Astrocyte (in vitro differentiated cells and primary cell): Measurements from ENCODE around the gene ENTPD7.

ENCODE experiments used
- EZH2 ChIP-seq: IDR thresholded peaks from 2 replicates; pipeline ENCODE4 v1.6.1; 2012; ENCODE audit warnings: mild to moderate bottlenecking, low read length, inconsistent platforms; ENCODE audit not compliant: insufficient read depth
- TF ChIP-seq, protein P1 (sequence below): IDR thresholded peaks from 2 replicates; pipeline ENCODE4 v1.5.1; 2011; ENCODE audit warnings: low read depth, mild to moderate bottlenecking, inconsistent platforms, low read length, moderate library complexity; ENCODE audit not compliant: insufficient read depth

DNA sequence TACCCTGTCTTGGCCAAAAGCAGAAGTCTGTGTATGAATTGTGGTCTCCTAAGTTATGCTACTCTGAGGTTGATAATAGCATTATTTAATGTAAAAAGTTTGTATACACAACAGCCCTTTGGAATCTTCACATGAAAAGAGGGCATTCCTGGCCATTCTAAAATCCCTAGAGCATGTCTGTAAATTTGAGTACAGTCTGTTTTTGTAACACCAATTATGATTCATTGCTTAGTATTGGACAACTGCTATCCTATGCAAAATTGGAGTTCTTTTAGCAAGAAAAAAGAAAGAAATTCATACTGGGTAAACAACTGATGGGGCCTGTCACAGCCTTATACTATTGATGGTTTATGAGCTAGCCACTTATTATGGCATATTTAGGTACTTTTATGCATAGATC, 82.9 kb downstream of the ENTPD7 start:
- TF ChIP-seq, protein P1, sequence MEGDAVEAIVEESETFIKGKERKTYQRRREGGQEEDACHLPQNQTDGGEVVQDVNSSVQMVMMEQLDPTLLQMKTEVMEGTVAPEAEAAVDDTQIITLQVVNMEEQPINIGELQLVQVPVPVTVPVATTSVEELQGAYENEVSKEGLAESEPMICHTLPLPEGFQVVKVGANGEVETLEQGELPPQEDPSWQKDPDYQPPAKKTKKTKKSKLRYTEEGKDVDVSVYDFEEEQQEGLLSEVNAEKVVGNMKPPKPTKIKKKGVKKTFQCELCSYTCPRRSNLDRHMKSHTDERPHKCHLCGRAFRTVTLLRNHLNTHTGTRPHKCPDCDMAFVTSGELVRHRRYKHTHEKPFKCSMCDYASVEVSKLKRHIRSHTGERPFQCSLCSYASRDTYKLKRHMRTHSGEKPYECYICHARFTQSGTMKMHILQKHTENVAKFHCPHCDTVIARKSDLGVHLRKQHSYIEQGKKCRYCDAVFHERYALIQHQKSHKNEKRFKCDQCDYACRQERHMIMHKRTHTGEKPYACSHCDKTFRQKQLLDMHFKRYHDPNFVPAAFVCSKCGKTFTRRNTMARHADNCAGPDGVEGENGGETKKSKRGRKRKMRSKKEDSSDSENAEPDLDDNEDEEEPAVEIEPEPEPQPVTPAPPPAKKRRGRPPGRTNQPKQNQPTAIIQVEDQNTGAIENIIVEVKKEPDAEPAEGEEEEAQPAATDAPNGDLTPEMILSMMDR: no peak
- TF ChIP-seq EZH2: no peak
